H1 (cell line): ENCODE results near the gene PPP1R3E. TPM values are rescaled to one million over a fixed set of nuclear protein-coding genes. Genes with fewer than 3 reads are reported as not detected.

ENCODE experiments used
- PHF8 ChIP-seq: fragments of 200-600 bp; sonication (generic); conservative IDR thresholded peaks from 2 replicates; pipeline ENCODE4 v1.7.1; 2012; ENCODE audit warnings: low read depth, mild to moderate bottlenecking, inconsistent platforms, low read length, moderate library complexity
- TAF7 ChIP-seq: optimal IDR thresholded peaks from 2 replicates; pipeline ENCODE3; 2011; ENCODE audit warnings: low read depth, mild to moderate bottlenecking, inconsistent platforms, low read length, moderate library complexity, borderline replicate concordance
- polyA plus RNA-seq, 7 experiments: library from polyadenylated mRNA; depleted of rRNA in 3 of 7; stranded (reverse) in 5 of 7; unstranded in 2 of 7; fragments of >200 nt in 5 of 7; fragments of 200-250 nt in 2 of 7; gene quantifications; 1 replicate in 5 of 7; 2 replicates in 1 of 7; 4 replicates in 1 of 7; pipeline versions ENCODE4 v1.2.1 to v1.2.3, GENCODE V29; 2011 to 2013; ENCODE audit warnings: missing spikeins in 2 of 7, mixed read lengths in 2 of 7
- total RNA-seq: library from RNA; stranded (reverse); fragmentation: NEBNext Ultra II Directional; extraction: Animal tissue kit (Norgen Biotek cat#: 25700); gene quantifications from 2 replicates; pipeline ENCODE4 v1.2.1, GENCODE V29; 2021

PPP1R3E gene
- total and polyA plus RNA-seq, 2 of the 8 experiments (the other 6 are each of a cell fraction or from before 2014, with no cell fraction given), result 4.4 to 4.7 TPM

DNA sequence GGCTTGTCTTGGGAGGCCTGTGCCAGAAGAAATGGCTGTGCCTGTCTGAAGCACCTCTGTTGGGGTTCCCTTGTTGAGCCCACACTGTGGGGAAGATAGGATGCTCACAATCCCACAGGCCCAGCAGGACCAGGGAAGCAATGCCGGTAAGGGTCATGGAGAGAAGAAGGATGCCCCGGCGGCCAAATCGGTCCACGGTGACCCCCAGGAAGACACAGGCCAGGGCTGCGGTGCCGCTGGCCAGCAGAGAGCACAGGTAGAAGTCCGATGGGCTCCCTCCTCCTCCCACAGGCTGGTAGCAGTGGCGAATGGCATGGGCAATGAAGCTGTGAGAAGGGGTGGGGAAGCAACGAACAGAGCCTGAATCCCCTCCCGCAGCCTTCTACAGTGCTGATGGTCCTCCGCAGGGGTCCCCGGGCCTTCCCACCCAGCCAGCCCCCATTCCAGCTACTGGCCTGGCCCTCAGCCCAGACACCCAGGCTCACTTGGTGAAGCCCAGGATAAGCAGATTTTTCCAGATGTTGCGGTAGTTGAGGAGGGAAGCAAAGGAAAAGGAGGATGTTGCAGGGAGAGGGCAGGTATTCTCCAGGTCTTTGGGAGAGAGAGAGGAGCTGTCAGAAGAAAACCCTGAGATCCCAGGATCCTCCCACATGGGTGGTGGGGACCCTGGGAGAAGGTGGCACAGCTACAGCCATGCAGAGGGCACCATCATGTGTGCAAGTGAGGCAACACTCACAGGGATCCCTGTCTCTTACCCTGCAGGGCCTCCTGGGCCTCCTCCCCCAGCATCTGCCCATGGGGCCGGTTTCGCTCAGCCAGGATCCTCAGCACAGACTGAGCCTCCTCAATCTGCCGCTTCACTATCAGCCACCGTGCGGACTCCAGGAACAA is 45.0 kb upstream of the PPP1R3E start (continued):
- TF ChIP-seq TAF7, result no peak
- TF ChIP-seq PHF8, result no peak
